ENCODE data around the gene PTCD2.

Gene PTCD2

GRCh38 chr5:72325566-72326305 lies 5.6 kb downstream of the PTCD2 start:
- no peak for DNase-seq
- intact Hi-C loops (cut with DNase I), result no loop called here

DNA sequence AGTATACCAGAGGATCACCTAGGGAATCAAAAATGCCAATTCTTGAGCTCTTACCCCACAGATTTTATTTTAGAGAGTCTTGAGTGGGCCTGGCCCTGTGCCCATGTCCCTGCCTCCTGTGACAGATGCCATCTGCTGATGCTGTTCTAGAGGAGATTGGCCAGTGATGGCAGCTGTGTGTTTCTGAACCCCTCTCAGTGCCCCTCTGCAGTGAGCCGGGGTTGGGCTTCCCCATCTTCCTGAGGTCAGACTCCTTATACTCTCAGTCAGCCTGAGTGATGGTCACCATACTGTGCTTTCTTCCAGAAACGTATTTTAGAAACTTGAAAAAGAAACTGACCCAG lies 6.1 kb downstream of the PTCD2 start:
- intact Hi-C loops (cut with DNase I), result no loop called here
- no peak for DNase-seq

GRCh38 chr5:72328172-72328571 lies 8.0 kb downstream of the PTCD2 start:
- DNase-seq, result peak; percentile 26 to 86 (median 71)
- intact Hi-C loops (cut with DNase I), result no loop called here

DNA sequence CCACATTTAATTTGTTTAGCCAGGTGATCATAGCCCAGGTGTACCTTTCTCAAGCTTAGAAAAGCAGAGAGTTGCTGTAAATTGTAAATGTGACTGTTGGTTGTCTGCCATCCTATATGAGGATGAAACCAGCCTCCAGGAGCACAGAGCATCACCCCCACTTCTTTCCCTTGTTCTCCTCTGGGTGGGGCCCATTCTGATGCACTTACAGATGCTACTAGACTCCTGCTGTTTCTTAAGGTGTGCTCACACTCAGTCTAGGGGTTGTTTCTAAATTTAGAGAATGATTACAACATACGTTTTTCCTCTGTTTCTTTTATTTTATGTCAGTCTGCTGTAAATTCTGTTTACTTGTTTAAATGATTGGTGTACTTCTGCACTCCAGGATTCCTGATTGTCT lies 10.5 kb downstream of the PTCD2 start:
- intact Hi-C loops (cut with DNase I), result no loop called here
- DNase-seq, result peak in 1 of 42 donors; percentile 18

- no peak for DNase-seq
- intact Hi-C loops (cut with DNase I), result no loop called here
These were observed 17.0 kb downstream of the PTCD2 start for GRCh38 chr5:72337159-72337558.

DNA sequence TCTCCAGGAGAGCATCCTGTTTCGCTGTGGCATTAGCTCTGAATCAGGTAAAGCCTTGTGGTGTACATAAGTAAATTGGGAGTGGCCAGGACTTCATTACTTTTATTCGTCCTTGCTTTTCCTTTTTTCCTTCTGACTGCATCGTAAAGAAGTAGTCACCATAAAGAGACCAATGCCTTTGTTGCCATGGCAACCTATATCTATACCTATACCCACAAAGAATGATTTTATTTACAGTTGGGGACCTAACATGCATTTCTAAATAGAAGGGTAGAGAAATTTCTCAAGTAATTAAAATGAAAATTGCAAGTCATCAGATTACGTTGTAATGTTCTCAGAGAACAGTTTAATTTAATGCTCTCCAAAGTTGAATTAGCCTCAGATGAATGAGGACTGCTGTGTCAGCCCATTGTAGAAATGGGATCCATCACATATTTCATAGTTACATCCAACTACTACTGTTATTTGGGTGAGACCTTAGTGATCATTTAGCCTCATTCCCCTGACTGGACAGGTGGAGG lies 18.6 kb downstream of the PTCD2 start:
- DNase-seq, result no peak
- intact Hi-C loops (cut with DNase I), result no loop called here

- intact Hi-C loops (cut with DNase I), result no loop called here
- DNase-seq, result no peak
These were observed 26.2 kb downstream of the PTCD2 start for GRCh38 chr5:72346398-72346797.

- intact Hi-C loops (cut with DNase I), result no loop called here
- DNase-seq, result peak in 2 of 42 donors; percentile 37 to 49
These were observed 27.7 kb downstream of the PTCD2 start for GRCh38 chr5:72347801-72348308.

DNA sequence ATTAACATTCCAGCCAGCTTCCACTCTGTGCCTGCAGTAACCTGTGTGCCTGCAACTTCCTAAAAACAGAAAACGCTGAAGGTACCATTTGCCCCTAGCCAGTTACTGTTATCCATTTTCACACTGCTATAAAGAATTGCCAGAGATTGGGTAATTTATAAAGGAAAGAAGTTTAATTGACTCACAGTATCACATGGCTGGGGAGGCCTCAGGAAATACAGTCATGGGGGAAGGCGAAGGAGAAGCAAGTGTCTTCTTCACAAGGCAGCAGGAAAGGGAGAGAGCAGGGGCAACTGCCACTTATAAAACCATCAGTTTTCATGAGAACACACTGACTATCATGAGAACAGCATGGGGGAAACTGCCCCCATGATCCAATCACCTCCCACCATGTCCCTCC lies 31.2 kb downstream of the PTCD2 start:
- intact Hi-C loops (cut with DNase I), result no loop called here

DNA sequence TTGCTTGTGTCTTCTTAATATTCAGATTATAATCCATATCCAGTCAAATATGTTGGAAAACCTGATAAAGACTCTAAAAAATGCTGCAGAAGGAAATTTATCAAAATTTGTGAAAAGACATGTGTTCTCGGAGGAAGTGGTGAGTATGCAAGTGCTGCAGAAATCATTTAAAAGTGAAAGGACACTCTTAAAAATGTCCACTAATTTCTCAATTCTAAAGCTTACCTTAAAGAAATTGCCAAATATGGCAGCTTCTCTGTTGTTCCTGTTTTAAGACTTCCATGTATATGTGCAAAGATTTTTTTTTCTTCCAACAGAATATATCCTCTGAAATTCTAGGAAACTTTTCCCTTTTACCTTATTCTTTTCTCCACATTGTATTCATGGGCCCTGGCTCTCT lies 32.4 kb downstream of the PTCD2 start:
- intact Hi-C loops (cut with DNase I), result no loop called here

More for the DNA sequence above, 31.2 kb downstream of the PTCD2 start:
- DNase-seq, result no peak

GRCh38 chr5:72353046-72353445 lies 32.9 kb downstream of the PTCD2 start:
- intact Hi-C loops (cut with DNase I), result no loop called here
- no peak for DNase-seq

More for the DNA sequence above, 32.4 kb downstream of the PTCD2 start:
- DNase-seq, result no peak

GRCh38 chr5:72355706-72356299 lies 35.6 kb downstream of the PTCD2 start:
- DNase-seq, result peak; percentile 8 to 77 (median 52)
- intact Hi-C loops (cut with DNase I), result no loop called here

DNA sequence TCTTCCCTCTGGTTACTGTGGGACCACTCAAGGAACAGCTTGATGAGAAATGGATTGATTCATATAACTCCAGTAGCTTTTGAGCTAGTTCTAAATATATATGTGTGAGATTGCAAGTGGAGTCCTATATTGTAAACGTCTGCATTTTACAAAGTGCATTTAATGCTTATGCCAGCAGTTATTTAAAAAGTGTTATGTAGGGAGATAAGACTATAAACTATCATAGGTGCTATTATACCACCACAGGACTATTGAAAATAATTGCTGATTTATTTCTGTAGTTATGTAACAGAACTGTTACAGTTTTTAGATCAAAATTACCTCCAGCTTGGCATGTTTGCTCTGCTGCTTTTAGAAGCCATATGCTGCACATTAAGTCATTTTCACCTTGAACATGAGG lies 36.2 kb downstream of the PTCD2 start:
- intact Hi-C loops (cut with DNase I), result no loop called here
- no peak for DNase-seq

DNA sequence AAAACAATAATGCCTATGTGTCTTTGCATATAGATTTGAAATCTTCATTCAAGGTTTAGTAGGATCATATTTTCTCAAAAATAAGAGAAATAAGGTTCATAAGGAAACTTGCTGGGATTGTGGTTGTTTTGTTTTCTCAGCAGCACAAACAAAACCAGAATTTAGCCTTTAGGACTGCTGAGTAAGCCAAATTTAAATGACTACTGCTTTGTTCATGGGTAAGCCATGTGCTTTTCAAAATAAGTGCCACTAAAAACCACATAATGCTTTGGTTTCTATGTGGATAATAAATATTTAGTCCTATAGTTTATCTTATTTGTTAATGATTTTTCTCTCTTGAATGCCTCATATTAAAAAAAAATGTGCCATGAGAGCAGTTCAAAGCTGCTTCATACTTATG lies 38.8 kb downstream of the PTCD2 start:
- intact Hi-C loops (cut with DNase I), result no loop called here
- no peak for DNase-seq

- intact Hi-C loops (cut with DNase I), result loop anchor here (10.0 kb wide), 1 partner anchor 465 kb away; no protein-coding TSS in a partner anchor
- no peak for DNase-seq
These were observed 39.7 kb downstream of the PTCD2 start for GRCh38 chr5:72359886-72360285.

DNA sequence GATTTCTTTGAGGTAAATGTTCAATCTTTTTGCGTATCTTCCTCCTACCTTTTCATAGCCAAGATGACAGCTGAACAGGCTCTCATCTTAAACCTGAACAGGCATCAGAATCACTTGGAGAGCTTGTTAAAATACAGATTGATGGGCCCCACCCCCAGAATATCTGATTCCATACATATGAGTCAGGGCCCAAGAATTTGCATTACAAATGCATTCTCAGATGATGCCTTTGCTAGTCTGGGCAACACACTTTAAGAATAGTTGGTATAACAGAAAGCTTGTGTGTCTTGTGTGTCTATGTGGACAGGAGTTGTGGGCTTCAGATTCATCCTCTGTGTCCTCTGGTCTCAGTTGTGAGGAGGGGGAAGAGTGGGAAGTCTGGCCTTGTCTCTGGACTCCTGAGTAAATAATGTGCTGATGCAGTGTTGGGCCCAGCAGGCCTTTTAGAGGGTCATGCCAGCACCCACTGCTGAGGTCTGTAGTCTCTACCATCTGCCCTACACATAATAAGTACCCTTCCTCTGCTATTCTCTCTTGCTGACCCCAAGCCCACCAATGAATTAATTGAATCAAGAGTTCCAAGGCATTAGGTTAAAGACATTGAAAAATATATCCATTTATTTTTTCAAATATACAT lies 43.1 kb downstream of the PTCD2 start:
- DNase-seq, result peak in 19 of 42 donors; percentile 15 to 79 (median 46)
- intact Hi-C loops (cut with DNase I), result loop anchor here (10.0 kb wide), 1 partner anchor 462 kb away; no protein-coding TSS in a partner anchor

GRCh38 chr5:72364171-72364570 lies 44.0 kb downstream of the PTCD2 start:
- intact Hi-C loops (cut with DNase I), result loop anchor here (10.0 kb wide), 1 partner anchor 461 kb away; no protein-coding TSS in a partner anchor

DNA sequence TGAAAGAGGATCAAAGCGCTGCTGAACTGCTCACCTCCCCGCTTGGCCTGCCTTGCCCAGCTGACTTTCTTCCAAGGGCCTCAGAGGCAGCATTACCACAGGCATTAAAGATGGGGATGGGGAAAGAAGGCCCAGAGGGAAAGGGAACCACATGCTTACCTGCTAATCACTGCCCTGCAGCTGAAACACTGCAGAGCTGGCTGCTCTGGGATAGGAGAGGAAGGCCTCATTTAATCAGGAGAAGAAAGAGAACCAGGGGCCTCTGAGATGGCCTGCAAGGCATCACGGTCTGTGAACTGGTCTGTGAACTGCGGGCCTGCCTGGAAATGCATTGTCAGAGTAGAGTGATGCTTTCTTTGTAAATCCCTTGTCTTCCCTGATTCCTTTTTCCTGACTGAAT lies 44.8 kb downstream of the PTCD2 start:
- DNase-seq, result no peak
- intact Hi-C loops (cut with DNase I), result loop anchor here (5.0 to 10.0 kb wide), 2 partner anchors 157 to 460 kb away; no protein-coding TSS in a partner anchor

More at GRCh38 chr5:72364171-72364570, 44.0 kb downstream of the PTCD2 start:
- no peak for DNase-seq

DNA sequence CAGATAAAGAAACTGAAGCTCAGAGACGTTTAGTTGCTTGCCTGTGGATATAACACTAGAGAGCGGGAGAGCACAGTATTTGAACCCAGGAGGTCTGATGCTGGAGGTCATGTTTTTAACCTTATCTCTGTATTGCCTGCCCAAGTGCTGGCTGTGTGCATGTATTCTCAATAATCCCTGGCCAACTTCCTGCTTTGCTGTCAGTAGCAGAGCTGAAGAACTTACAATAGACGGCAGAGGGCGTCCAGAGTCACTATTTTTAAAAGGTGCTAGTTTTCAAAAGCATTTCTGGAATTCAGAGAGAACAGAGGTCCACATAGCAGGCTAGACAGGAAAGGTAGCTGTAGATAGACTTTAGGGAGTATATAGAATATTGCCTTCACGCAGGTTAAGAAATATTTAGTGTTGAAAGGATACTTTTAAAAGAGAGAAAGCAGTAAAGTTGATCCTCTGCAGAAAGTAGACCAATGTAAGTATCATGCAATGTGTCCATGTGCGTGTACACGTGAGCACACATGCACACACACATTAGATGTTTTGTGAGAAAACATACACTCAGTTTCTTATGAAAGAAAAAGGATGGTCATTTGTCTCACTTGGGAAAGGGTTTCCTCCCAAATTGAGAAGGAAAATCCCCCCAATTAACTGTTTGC lies 46.3 kb downstream of the PTCD2 start:
- intact Hi-C loops (cut with DNase I), result loop anchor here (5.0 to 10.0 kb wide), 2 partner anchors 156 to 458 kb away; no protein-coding TSS in a partner anchor
- peak in 39 of 42 donors; percentile 25 to 86 (median 63) for DNase-seq

Measured in head of caudate nucleus (tissue), 42 donors.